Smooth muscle cell (in vitro differentiated cells): ENCODE data around the gene WDR47. TPM values are rescaled to one million over a fixed set of nuclear protein-coding genes. Genes with fewer than 3 reads are reported as not detected.

ENCODE experiments used
- DNase-seq: peaks from one replicate; lab custom pipeline; 2025; ENCODE audit not compliant: unreplicated experiment; lab: John Stamatoyannopoulos, UW
- H2AFZ ChIP-seq: fragments of 200-600 bp; sonication (generic); 2 replicates; pipeline ENCODE4 v1.6.0; 2016; ENCODE audit warnings: antibody characterized with exemption, low read depth, mild to moderate bottlenecking
- H3F3A ChIP-seq: fragments of 200-600 bp; sonication (generic); 2 replicates; pipeline ENCODE4 v1.6.0; 2017; ENCODE audit warnings: antibody characterized with exemption, low read depth
- H3K27ac ChIP-seq: fragments of 200-600 bp; sonication (generic); 2 replicates; pipeline ENCODE4 v1.5.1; 2016; ENCODE audit warnings: low read depth, mild to moderate bottlenecking
- H3K27me3 ChIP-seq: fragments of 200-600 bp; sonication (generic); 2 replicates; pipeline ENCODE4 v1.6.1; 2016; ENCODE audit warnings: low read depth, mild to moderate bottlenecking
- H3K36me3 ChIP-seq: fragments of 200-600 bp; sonication (generic); 2 replicates; pipeline ENCODE4 v1.5.1; 2016; ENCODE audit warnings: low read depth
- H3K4me1 ChIP-seq: fragments of 200-600 bp; sonication (generic); 2 replicates; pipeline ENCODE4 v1.5.1; 2016; ENCODE audit warnings: low read depth
- H3K4me2 ChIP-seq: fragments of 200-600 bp; sonication (generic); 2 replicates; pipeline ENCODE4 v1.6.0; 2016; ENCODE audit warnings: mild to moderate bottlenecking
- H3K4me3 ChIP-seq: fragments of 200-600 bp; sonication (generic); 2 replicates; pipeline ENCODE4 v1.5.1; 2016; ENCODE audit warnings: mild to moderate bottlenecking
- H3K79me2 ChIP-seq: fragments of 200-600 bp; sonication (generic); 2 replicates; pipeline ENCODE4 v1.6.0; 2016; ENCODE audit warnings: low read depth, mild to moderate bottlenecking
- H3K9ac ChIP-seq: fragments of 200-600 bp; sonication (generic); 2 replicates; pipeline ENCODE4 v1.6.0; 2016; ENCODE audit warnings: low read depth
- H3K9me3 ChIP-seq: fragments of 200-600 bp; sonication (generic); replicated peaks from 2 replicates; pipeline ENCODE4 v1.5.1; 2016; ENCODE audit warnings: low read depth
- H4K20me1 ChIP-seq: fragments of 200-600 bp; sonication (generic); 2 replicates; pipeline ENCODE4 v1.6.0; 2016; ENCODE audit warnings: low read depth
- WGBS: methylation state at CpG from one replicate; pipeline ENCODE4 v1.1.7; 2016; ENCODE audit warnings: low lambda C conversion rate; 5-methylcytosine and 5-hydroxymethylcytosine counted together
- polyA plus RNA-seq: library from polyadenylated mRNA; unstranded; fragments of >200 nt; fragmentation: Nextera tagmentation; extraction: Ambion mirVana; gene quantifications from 2 replicates; pipeline ENCODE4 v1.2.1, GENCODE V29; 2016
- total RNA-seq: library from RNA; depleted of rRNA; stranded (reverse); fragments of >200 nt; gene quantifications from 2 replicates; pipeline ENCODE4 v1.2.3, GENCODE V29; 2014
- TF ChIP-seq, protein P1 (sequence below): fragments of 200-600 bp; sonication (generic); IDR thresholded peaks from 2 replicates; pipeline ENCODE4 v1.5.1; 2017; ENCODE audit warnings: borderline replicate concordance, mild to moderate bottlenecking, antibody characterized with exemption; ENCODE audit not compliant: insufficient read depth, poor library complexity, severe bottlenecking

The WDR47 gene
- total and polyA plus RNA-seq, 2 experiments from 2014 or later, result 5.8 to 16.0 TPM

DNA sequence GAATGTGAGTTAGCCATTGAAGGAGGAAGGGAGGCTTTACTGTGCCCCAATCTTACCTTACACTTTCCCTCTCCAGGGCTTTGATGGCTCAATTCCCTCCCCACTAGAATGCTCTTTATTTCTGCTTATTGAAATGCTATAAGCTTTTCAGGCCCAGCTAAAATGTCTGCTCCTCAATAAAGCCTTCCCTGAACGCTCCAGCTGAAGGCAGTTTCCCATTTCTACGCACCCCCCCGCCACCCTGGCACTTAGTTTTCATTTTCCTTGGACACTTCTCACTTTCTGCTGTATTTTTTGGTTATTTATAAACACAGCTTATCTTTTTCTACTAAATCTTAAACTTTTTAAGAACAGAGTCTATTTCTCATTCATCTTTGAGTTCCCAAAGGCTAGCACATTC lies 41.6 kb upstream of the WDR47 start:
- Histone ChIP-seq H3F3A (no peaks in the 10 kb centered on the region), H3K36me3 (no peaks in the 10 kb centered on the region), H3K4me2 (no peak overlapping the region), H2AFZ (no peak overlapping the region), H3K27ac (no peak overlapping the region), H3K79me2 (no peaks in the 10 kb centered on the region), H3K4me3 (no peak overlapping the region), H3K9me3 (no peaks in the 10 kb centered on the region), H3K9ac (no peak overlapping the region), H3K4me1 (no peaks in the 10 kb centered on the region), H4K20me1 (no peaks in the 10 kb centered on the region), H3K27me3 (no peaks in the 10 kb centered on the region)
- TF ChIP-seq, protein P1, sequence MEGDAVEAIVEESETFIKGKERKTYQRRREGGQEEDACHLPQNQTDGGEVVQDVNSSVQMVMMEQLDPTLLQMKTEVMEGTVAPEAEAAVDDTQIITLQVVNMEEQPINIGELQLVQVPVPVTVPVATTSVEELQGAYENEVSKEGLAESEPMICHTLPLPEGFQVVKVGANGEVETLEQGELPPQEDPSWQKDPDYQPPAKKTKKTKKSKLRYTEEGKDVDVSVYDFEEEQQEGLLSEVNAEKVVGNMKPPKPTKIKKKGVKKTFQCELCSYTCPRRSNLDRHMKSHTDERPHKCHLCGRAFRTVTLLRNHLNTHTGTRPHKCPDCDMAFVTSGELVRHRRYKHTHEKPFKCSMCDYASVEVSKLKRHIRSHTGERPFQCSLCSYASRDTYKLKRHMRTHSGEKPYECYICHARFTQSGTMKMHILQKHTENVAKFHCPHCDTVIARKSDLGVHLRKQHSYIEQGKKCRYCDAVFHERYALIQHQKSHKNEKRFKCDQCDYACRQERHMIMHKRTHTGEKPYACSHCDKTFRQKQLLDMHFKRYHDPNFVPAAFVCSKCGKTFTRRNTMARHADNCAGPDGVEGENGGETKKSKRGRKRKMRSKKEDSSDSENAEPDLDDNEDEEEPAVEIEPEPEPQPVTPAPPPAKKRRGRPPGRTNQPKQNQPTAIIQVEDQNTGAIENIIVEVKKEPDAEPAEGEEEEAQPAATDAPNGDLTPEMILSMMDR, result no peak
- WGBS, result 92% methylated on average over 3 of the region's 3 CpGs
- DNase-seq, result no peak

DNA sequence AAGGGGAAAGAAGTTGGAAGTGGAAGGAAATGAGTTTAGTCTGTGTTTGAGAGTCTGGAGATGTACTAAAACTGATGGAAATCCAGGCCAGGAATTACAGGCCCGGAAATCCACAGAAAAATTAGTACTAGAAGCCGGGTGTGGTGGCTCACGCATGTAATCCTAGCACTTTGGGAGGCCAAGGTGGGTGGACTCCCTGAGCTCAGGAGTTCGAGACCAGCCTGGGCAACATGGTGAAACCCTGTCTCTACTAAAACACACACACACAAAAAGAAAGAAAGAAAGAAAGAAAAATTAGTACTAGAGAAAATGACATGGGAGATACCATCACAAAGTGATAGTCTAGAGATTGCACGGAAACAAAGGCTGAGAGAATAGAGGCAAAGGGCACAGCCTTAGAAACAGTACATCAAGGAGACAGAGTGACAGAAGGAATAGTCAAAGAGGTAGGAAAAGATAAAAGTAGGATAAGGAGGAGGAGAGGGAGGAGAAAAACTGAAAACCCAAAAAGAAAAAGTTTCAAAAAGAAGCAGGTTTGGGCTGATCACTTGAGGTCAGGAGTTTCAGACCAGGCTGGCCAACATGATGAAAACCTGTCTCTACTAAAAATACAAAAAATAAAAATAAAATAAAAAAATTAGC lies 38.7 kb upstream of the WDR47 start:
- H3K27ac ChIP-seq, result peak overlapping the region; percentile 67
- TF ChIP-seq, protein P1, result no peak
- H3K4me2 ChIP-seq, result peak overlapping the region; percentile 75
- peaks cover 2% of the 10 kb centered on the region for H3K79me2 ChIP-seq
- H3K4me3 ChIP-seq, result no peak overlapping the region
- H3K4me1 ChIP-seq, result peaks cover 5% of the 10 kb centered on the region
- H3K9me3 ChIP-seq, result no peaks in the 10 kb centered on the region
- DNase-seq, result no peak
- H3K36me3 ChIP-seq, result no peaks in the 10 kb centered on the region
- WGBS, result 98% methylated on average over 5 of the region's 5 CpGs
- peak overlapping the region; percentile 85 for H2AFZ ChIP-seq
- no peaks in the 10 kb centered on the region for H3K27me3 ChIP-seq
- H3F3A ChIP-seq, result no peaks in the 10 kb centered on the region
- H4K20me1 ChIP-seq, result no peaks in the 10 kb centered on the region
- peak overlapping the region; percentile 36 for H3K9ac ChIP-seq

DNA sequence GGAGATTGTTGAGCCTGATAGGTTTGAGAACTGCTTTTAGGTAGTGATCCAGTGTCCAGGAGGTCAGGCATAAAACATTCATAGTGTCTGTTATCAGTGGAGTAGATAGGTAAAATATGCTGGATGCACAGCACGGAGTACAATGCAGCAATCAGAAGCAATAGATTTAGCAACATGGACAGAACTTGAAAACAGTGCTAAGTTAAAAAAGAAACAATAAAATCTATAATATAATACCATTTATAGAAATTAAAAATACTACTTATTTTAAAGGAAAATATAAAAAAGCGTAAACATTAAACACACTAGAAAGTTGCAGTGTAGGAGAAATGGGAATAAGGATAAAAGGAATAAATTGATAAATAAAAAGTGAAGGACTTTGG lies 37.3 kb upstream of the WDR47 start:
- Histone ChIP-seq H2AFZ (peak overlapping the region; percentile 67), H3K79me2 (peaks cover 15% of the 10 kb centered on the region), H3K4me1 (peaks cover 8% of the 10 kb centered on the region), H3K9ac (no peak overlapping the region), H3F3A (no peaks in the 10 kb centered on the region), H3K27me3 (no peaks in the 10 kb centered on the region), H3K36me3 (no peaks in the 10 kb centered on the region), H4K20me1 (no peaks in the 10 kb centered on the region), H3K27ac (peak overlapping the region; percentile 67), H3K9me3 (no peaks in the 10 kb centered on the region), H3K4me2 (peak overlapping the region; percentile 75), H3K4me3 (no peak overlapping the region)
- TF ChIP-seq, protein P1, result no peak
- WGBS, result 97% methylated on average over 2 of the region's 2 CpGs
- no peak for DNase-seq

DNA sequence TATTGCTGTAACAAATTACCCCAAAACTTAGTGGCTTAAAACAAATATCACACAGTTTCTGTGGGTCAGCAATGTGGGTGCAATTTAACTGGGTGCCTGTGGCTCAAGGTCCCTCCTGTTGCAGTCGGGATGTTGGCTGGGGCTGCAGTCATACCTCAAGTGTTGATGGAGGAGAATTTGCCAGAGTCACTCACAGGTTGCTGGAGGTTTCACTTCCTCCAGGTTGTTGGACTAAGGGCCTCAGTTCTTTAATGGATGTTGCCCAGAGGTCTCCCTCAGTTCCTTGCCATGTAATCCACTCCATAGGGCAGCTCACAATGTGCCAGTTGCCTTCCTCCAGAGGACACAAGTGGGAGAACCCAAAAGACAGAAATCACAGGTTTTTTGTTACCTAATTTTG lies 36.4 kb upstream of the WDR47 start:
- Histone ChIP-seq H3K36me3 (no peaks in the 10 kb centered on the region), H3K4me2 (no peak overlapping the region), H3K4me3 (no peak overlapping the region), H3K9ac (no peak overlapping the region), H2AFZ (no peak overlapping the region), H4K20me1 (peaks cover 7% of the 10 kb centered on the region), H3K79me2 (peaks cover 22% of the 10 kb centered on the region), H3K9me3 (no peaks in the 10 kb centered on the region), H3F3A (no peaks in the 10 kb centered on the region), H3K27me3 (no peaks in the 10 kb centered on the region), H3K27ac (no peak overlapping the region), H3K4me1 (peaks cover 8% of the 10 kb centered on the region)
- no peak for DNase-seq
- 100% methylated on average over 1 of the region's 1 CpG for WGBS
- TF ChIP-seq, protein P1, result no peak
